ENCODE data around the gene MYD88.

The MYD88 gene

GRCh38 chr3:38163117-38163840 is 24.8 kb downstream of the MYD88 start:
- in situ Hi-C loops (cut with HindIII; ENCODE audit: low sequenced_read_pairs), result no loop called here
- TF ChIP-seq CTCF (IDR thresholded peaks at IDR 0.05; ENCODE audit: low read depth, low read length, missing control alignments), result peak; percentile 14
- H3K4me3 ChIP-seq (ENCODE audit: low read depth, low read length), result no peak overlapping the region
- DNase-seq (ENCODE audit: low read depth), result no peak

GRCh38 chr3:38163841-38164642 is 25.6 kb downstream of the MYD88 start:
- no peak for TF ChIP-seq CTCF (IDR thresholded peaks at IDR 0.05; ENCODE audit: low read depth, low read length, missing control alignments)
- H3K4me3 ChIP-seq (ENCODE audit: low read depth, low read length), result peak overlapping the region; percentile 88
- in situ Hi-C loops (cut with HindIII; ENCODE audit: low sequenced_read_pairs), result no loop called here
- DNase-seq (ENCODE audit: low read depth), result no peak

GRCh38 chr3:38164643-38164951 is 26.1 kb downstream of the MYD88 start:
- in situ Hi-C loops (cut with HindIII; ENCODE audit: low sequenced_read_pairs), result no loop called here
- DNase-seq (ENCODE audit: low read depth), result no peak
- TF ChIP-seq CTCF (IDR thresholded peaks at IDR 0.05; ENCODE audit: low read depth, low read length, missing control alignments), result no peak
- peak overlapping the region; percentile 88 for H3K4me3 ChIP-seq (ENCODE audit: low read depth, low read length)

GRCh38 chr3:38164952-38165721 is 26.7 kb downstream of the MYD88 start, which contains the start of gene OXSR1:
Gene OXSR1, plus strand, starts transcription at chr3:38165537. Its CDS starts 340 bp downstream, at chr3:38165877.
- in situ Hi-C loops (cut with HindIII; ENCODE audit: low sequenced_read_pairs), result no loop called here
- TF ChIP-seq CTCF (IDR thresholded peaks at IDR 0.05; ENCODE audit: low read depth, low read length, missing control alignments), result no peak
- peak within 1 kb of the TSS; percentile 88 for H3K4me3 ChIP-seq (ENCODE audit: low read depth, low read length)
- DNase-seq (ENCODE audit: low read depth), result peak; percentile 99

GRCh38 chr3:38165722-38166387 is 27.4 kb downstream of the MYD88 start:
- H3K4me3 ChIP-seq (ENCODE audit: low read depth, low read length), result peak overlapping the region; percentile 88
- in situ Hi-C loops (cut with HindIII; ENCODE audit: low sequenced_read_pairs), result no loop called here
- no peak for DNase-seq (ENCODE audit: low read depth)
- no peak for TF ChIP-seq CTCF (IDR thresholded peaks at IDR 0.05; ENCODE audit: low read depth, low read length, missing control alignments)

GRCh38 chr3:38167591-38167990 is 29.1 kb downstream of the MYD88 start:
- TF ChIP-seq CTCF (IDR thresholded peaks at IDR 0.05; ENCODE audit: low read depth, low read length, missing control alignments), result no peak
- peak overlapping the region; percentile 88 for H3K4me3 ChIP-seq (ENCODE audit: low read depth, low read length)
- in situ Hi-C loops (cut with HindIII; ENCODE audit: low sequenced_read_pairs), result no loop called here
- DNase-seq (ENCODE audit: low read depth), result no peak

Data from astrocyte of the cerebellum (primary cell).